ENCODE data around the gene KBTBD2.
"Not testable (repeated sequence)": the region's sequence is repeated elsewhere in the genome, so short reads cannot be mapped to it uniquely, and the experiment has no call there.

KBTBD2 gene
- total RNA-seq: 112 to 192 (median 128) reads per million in 4 donors

DNA sequence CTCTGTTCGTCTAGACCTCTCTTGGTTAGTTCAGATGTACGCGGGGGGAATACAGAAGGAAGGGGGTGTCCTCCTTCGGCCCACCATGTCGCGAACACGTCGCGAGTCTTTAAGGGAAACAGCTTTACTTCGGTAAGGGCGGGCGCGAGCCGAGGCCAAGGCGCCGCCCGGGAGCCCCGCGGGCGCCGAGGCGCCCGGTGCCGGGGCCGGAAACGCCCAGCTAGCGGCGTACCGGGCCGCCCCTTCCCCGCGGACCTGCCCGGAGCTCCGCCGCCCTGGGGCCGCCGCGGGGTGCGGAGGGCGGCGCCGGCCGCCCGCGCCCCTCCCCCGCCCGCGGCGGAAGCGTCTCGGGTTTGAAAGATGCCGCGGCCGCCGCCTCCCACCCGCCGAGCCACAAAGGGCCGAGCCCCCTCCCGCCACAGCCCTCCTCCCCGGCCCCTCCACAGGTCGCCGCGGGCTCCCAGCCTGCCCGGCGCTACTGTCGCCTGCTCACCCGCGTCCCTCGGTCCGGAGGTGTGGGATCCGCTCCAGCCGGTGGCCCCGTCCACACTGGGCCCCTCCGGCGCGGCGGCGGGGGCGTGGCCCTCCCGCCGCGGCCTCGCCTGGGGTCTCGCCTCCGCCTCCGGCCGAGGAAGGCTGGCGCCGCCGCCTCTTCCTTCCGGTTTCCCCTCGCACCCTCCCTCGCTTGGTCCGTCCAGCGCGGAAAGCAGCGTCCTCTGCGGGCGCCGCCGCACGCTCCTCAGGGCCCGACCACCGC lies at the start of gene KBTBD2:
Gene KBTBD2 (minus strand): TSS at position 718 of the 757 bp plus-strand sequence. CDS start 12,156 bp downstream, outside the sequence.
- DNase-seq: peak; percentile 68 to 90 (median 75)

DNA sequence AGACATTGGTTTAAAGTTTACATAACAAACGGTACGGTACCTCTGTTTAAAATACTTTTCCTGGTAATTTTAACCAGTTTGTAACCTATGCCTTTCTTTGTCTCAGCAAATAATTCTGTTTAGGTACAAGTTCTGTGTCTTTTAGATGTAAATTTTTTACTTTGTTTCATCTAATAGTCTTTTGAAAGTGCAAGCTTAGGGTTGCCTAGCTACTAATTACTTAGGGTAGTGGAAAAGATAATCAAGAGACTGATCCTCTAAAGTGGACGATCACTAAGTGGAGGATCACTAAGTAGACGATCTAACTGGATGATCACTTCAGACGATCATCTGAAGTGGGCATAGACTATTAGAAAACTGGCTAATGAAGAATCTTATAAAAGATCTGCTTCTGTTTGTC lies 49.6 kb upstream of the KBTBD2 start:
- no peak for DNase-seq

DNA sequence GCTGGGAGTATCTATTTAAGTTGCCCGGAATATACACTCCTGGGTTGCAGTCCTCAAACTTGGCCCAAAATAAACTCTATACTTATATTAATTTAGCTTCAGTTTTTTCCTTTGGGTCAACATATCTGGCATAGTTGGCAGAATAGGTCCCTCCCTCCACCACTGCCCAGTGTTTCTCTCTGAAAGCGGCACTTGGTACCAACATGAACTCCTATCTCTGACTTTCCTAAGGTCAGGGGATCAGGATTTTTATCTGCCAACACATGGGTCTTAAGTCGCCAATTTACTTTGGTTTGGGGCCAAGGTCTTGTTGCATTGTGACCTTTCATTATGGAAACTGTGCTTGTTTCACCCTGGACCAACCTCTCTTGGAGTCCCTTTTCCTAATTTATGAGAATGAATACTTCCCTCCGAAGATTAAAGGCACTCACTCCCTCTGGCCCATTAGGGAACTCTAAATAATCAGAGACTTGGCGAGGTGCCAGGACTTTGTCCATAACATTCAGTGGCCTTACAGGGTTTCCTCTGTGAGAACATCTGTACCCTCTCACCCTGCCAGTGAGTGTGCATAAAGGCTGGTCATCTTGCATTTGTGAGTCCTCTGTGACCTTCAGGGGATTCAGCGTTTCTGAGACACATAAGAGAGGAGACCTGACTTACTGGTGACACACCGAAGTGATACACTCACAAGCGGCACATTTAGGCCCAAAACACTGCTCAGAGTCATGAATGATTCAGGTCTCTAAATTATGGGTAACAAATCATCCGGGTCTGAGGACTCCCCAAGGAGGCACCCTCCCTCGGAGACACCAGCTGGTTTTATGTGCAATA lies 46.0 kb upstream of the KBTBD2 start:
- DNase-seq: no peak

DNA sequence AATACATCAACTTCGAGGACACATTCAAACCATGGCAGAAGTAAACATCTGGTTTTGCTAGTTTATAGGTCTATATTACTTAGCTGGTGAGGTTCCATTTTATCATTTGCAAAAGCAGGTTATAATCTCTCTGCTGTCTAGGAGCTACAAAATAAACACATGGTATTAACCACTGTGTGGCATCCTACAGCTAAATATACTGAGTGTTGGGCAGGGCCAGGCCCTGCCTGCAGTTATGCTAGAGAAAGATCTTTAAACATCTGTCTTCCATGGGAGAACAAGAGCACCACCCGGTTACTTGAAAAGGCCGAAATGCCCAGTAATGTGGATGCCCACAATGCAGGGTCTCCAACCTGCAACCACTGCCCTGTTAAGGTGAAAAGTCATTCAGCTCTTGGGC lies 45.1 kb upstream of the KBTBD2 start:
- DNase-seq: no peak

- no peak for DNase-seq
Observed at GRCh38 chr7:32935558-32935957, 44.0 kb upstream of the KBTBD2 start.

DNA sequence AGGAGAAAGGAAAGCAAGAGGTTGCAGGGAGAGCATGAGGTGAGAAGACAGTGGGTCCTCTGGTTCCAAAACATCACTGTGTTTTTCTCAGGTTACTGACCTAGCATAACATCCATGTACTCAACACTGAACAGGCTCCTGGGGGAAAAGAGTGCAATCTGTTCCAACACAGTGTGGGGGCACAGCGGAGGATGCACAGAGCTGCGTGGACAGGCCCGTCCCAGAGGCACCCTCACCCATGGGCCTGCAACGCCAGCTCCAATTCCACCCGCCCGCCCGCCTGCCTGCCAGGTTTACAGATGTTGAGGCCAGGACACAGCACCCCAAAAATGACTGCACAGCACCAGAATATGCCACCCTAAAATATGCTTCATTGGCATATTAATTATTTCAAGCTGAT lies 38.8 kb upstream of the KBTBD2 start:
- DNase-seq: no peak

DNA sequence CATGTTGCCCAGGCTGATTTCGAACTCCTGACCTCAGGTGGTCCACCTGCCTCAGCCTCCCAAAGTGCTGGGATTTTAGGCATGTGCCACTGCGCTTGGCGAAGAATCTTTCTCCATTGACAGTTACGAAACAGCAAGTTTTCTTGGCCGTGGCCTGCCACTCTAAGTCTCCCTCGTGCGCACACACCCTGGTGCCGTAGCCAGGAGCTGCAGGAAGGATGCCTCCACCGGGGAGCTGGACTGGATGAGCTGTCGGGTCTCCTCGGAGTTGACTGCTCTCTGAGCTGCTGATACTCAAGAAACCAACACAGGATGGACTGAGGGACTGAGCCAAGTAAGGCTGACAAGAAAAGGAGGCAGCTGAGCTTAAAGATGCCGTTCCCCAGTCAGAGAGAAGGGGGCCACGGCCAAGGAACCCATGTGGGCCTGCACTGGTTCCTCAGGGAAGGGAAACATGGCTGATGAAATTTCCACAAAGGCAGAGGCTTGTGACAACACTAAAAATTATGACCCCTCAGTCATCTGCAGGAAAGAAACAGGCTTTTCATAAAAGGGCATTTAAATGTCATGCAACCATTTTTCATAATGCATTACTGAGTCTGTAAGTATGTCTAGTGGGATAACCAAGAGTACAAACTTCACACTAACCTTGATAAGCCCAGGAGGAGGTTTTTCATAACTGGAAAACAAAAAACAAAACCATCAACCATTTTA lies 38.0 kb upstream of the KBTBD2 start:
- DNase-seq: no peak

- DNase-seq: no peak
Observed at GRCh38 chr7:32928785-32929298, 37.3 kb upstream of the KBTBD2 start.

DNA sequence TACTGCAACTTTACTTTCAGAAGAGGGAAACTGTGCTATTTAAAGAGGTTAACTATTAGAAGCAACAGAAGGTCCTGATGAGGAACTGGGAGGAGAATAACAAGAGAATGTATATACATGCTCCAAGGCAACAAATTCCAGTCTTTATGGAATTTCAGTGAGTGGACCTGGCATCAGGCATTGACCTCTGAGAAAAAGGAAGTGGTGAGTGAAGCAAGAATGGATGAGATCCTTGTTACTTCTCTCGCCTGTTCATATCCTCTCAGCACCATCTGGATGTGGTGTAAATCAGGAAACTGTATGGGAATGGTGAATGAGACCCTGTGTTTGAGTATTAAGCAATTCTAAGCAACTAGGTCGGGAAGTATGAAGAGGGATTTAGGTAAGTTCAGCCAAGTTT lies 30.3 kb upstream of the KBTBD2 start:
- DNase-seq: no peak

GRCh38 chr7:32916994-32917393 lies 25.4 kb upstream of the KBTBD2 start:
- not testable (repeated sequence) for DNase-seq

GRCh38 chr7:32916006-32916405 lies 24.4 kb upstream of the KBTBD2 start:
- DNase-seq: no peak

GRCh38 chr7:32915041-32915536 lies 23.5 kb upstream of the KBTBD2 start:
- no peak for DNase-seq

- no peak for DNase-seq
Observed at GRCh38 chr7:32914184-32914583, 22.6 kb upstream of the KBTBD2 start.

DNA sequence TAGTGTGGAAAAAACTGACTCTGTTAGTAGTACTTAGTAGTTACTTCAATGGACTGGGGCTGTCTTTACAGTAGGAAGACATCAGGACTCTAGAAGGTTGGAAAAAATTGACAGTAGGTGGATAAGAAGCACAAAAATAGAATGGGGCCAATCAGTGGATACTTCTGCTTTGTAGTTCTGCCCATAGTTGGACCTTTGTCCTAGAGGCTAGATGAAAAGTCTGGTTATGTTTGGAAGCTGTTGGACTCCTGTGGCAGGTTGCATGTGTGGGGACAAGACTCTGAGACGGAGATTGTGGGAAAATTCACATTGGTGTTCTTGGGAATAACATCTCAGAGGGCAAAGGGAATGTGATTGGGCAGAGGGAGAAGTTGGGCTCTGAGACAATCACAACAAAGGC lies 18.6 kb upstream of the KBTBD2 start:
- no peak for DNase-seq

DNA sequence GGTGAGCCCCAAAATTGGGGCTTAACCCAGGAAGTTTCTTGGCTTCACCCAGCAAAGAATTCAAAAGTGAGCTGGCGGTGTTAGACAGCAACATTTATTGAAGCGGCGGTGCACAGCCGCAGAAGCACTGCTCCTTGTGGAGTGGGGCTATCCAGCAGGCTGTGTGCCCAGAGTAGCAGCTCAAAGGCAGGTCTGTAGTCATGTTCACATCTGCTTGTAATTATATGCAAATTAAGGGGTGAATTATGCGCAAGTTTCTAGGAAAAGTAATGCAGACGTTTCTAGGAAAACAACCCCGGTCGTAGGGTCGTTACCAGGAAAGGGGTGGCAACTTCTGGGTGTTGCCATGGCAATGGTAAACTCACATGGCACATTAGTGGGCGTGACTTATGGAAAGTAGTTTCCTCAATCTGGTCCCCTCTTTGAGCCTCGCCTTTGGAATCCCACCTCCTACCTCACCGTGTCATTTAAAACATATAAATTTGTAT lies 13.7 kb upstream of the KBTBD2 start:
- peak; percentile 56 to 97 (median 65) for DNase-seq

- no peak for DNase-seq
Observed at GRCh38 chr7:32901629-32902028, 10.1 kb upstream of the KBTBD2 start.

DNA sequence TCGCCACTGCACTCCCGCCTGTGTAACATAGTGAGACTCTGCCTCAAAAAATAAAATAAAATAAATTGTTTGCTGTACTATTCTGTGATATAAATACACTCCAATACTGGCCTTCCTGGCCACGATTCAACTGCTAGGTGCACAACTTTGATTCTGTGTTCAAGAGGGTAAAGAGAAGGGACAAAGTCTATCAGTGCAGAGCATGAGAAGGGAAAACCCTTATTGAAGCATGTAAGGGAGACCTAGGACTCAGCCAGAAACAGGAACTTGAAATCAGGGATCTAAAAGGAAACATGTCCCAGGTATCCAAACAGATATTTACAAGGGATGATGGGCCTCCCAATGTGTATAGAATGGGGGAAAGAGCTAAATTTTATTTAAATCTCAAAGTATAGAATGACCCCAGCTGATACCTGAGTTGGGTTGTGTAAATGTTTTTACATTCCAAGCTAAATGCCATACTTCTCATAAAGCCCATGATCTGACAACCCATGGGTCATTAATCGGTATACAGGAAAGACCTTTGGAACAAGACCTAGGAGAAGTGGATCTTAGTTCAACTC lies 9.0 kb upstream of the KBTBD2 start:
- no peak for DNase-seq

DNA sequence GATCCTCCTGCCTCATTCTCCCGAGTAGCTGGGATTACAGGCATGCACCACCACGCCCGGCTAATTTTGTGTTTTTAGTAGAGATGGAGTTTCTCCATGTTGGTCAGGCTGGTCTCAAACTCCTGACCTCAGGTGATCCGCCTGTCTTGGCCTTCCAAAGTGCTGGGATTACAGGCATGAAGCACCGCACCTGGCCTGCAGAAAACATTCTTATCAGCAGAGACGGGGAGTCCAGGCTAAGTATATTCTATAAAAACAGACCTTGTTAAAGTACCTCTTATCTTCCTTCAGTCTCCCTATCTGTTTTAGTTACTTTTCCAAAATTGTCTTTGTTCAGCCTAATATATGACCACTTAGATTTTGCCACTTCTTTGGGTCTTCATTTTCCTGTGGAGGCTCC lies 5.8 kb upstream of the KBTBD2 start:
- not testable (repeated sequence) for DNase-seq

GRCh38 chr7:32896564-32897347 lies 5.2 kb upstream of the KBTBD2 start:
- no peak for DNase-seq

DNA sequence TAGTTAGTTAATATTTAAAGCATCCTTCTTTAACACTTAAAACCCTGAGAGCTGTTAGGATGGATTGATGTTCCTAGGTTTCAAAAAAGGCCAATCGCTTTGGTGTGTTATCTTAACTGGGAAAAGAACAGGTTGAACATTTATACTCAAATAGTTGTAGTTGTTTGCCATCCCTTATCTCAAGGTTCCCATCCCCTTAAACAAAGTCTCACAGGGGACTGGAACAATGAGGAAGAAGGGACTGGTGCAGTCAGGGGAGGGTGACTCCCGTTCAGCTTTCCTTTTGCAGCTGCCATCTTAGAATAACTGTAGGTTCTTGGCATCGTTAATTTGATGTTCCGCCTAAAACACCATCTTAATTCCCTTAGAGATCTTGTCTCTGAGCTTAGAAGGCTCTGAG lies 2.6 kb upstream of the KBTBD2 start:
- no peak for DNase-seq

DNA sequence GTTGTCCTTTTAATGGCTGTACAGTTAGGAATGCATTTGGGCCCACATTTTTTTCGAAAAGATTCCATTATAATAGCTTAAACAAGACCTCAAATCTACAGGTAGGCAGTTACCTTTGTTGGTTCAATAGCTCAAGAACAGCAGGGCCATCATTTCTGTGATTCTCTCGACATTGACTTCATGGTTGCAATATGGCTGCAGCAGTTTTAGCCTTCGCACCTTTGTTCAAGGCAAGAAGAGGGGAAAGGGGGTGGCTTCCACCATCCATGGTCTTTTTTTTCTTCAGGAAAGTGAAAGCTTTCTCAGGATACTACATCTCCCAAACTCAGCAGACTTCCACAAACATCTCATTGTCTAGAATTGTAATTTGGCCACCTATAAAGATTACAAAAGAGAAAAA lies 2.2 kb upstream of the KBTBD2 start:
- DNase-seq: no peak

GRCh38 chr7:32893207-32893524 lies 1.6 kb upstream of the KBTBD2 start:
- no peak for DNase-seq
